BLaER1 (cell line): ENCODE data around the gene RABEP2.
"Not testable (repeated sequence)": the region's sequence is repeated elsewhere in the genome, so short reads cannot be mapped to it uniquely, and the experiment has no call there.

Experiments
- H3K27ac ChIP-seq: shearing (Covaris generic); formaldehyde crosslinking; 2 replicates; pipeline ENCODE4 v1.8.1; 2022
- H3K27me3 ChIP-seq: shearing (Covaris generic); formaldehyde crosslinking; 2 replicates; pipeline ENCODE4 v1.8.1; 2022
- H3K36me3 ChIP-seq: shearing (Covaris generic); formaldehyde crosslinking; 2 replicates; pipeline ENCODE4 v1.8.1; 2022
- H3K4me1 ChIP-seq: shearing (Covaris generic); formaldehyde crosslinking; 2 replicates; pipeline ENCODE4 v1.8.1; 2022
- H3K4me2 ChIP-seq: shearing (Covaris generic); formaldehyde crosslinking; 2 replicates; pipeline ENCODE4 v1.8.1; 2022
- H3K4me3 ChIP-seq: shearing (Covaris generic); formaldehyde crosslinking; 2 replicates; pipeline ENCODE4 v1.8.1; 2022
- H3K9ac ChIP-seq: shearing (Covaris generic); formaldehyde crosslinking; 2 replicates; pipeline ENCODE4 v1.8.1; 2022
- H3K9me3 ChIP-seq: shearing (Covaris generic); formaldehyde crosslinking; 2 replicates; pipeline ENCODE4 v1.8.1; 2022
- H4K20me1 ChIP-seq: shearing (Covaris generic); formaldehyde crosslinking; 2 replicates; pipeline ENCODE4 v1.8.1; 2022
- Cebpa-rat ChIP-seq: shearing (Covaris generic); IDR thresholded peaks from 2 replicates; pipeline ENCODE4 v1.8.1; 2022

RABEP2 gene

GRCh38 chr16:28875134-28876018, 49.7 kb downstream of the RABEP2 start:
- Histone ChIP-seq H4K20me1 (peaks cover 18% of the 10 kb centered on the region), H3K36me3 (peaks cover 51% of the 10 kb centered on the region), H3K27me3 (no peaks in the 10 kb centered on the region), H3K4me2 (no peak overlapping the region), H3K9me3 (no peaks in the 10 kb centered on the region), H3K27ac (peak overlapping the region; percentile 63), H3K4me3 (no peak overlapping the region), H3K9ac (0 out of 2 replicates have a peak overlapping the region, but pooled peaks have one; percentile 55), H3K4me1 (peaks cover 60% of the 10 kb centered on the region)
- TF ChIP-seq Cebpa-rat, result no peak

GRCh38 chr16:28874406-28874805, 50.6 kb downstream of the RABEP2 start:
- H3K4me1 ChIP-seq, result peaks cover 56% of the 10 kb centered on the region
- no peak for TF ChIP-seq Cebpa-rat
- no peaks in the 10 kb centered on the region for H3K9me3 ChIP-seq
- H4K20me1 ChIP-seq, result peaks cover 25% of the 10 kb centered on the region
- no peak overlapping the region for H3K9ac ChIP-seq
- H3K4me3 ChIP-seq, result no peak overlapping the region
- H3K27me3 ChIP-seq, result no peaks in the 10 kb centered on the region
- no peak overlapping the region for H3K27ac ChIP-seq
- no peak overlapping the region for H3K4me2 ChIP-seq
- peaks cover 61% of the 10 kb centered on the region for H3K36me3 ChIP-seq

DNA sequence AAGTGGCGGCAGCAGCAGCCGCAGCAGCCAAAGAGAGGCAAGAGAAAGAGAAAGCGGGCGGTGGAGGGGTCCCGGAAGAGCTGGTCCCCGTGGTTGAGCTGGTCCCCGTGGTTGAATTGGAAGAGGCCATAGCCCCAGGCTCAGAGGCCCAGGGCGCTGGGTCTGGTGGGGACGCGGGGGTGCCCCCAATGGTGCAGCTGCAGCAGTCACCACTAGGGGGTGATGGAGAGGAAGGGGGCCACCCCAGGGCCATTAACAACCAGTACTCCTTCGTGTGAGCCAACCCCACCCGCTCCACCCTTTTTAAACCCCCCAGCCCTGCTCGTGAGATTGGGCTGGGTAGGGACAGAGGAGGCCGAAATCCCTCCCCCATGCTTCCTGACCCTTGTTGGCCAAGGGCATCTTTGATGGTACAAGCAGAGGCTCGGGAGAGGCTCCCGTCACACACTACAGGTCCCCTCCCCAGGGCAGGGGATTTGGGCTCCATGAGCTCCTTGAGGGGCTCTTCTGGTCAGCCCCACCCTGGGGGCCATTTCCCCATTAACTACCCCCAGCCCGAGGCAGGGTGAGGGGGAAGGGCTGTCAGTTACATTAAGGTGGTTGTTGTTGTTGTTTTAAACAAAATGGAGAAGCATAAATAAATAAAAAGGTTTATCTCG, 51.4 kb downstream of the RABEP2 start:
- Histone ChIP-seq H3K4me3 (no peak overlapping the region), H3K27me3 (no peaks in the 10 kb centered on the region), H3K4me1 (peaks cover 48% of the 10 kb centered on the region), H3K9me3 (no peaks in the 10 kb centered on the region), H3K27ac (no peak overlapping the region), H3K36me3 (peaks cover 68% of the 10 kb centered on the region), H3K9ac (no peak overlapping the region), H4K20me1 (peaks cover 25% of the 10 kb centered on the region), H3K4me2 (no peak overlapping the region)
- TF ChIP-seq Cebpa-rat, result no peak

DNA sequence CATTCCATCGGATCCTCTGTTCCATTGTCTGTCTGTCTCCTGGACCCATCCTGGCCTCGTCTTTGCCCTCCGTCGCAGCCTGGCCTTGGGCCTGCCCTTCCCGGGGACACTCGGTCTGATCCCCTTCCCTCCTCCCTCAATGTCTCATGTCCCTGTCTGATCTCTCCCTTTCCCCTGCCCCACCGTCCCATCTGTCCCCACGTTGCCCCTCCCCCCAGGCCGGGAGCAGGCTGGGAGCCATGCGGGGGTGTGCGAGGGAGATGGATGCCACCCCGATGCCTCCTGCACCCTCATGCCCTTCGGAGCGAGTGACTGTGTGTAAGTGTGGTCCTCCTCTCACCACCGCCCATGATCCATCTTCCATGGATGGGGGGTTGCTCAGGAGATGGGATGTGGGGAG, 52.1 kb downstream of the RABEP2 start:
- Histone ChIP-seq H4K20me1 (peaks cover 25% of the 10 kb centered on the region), H3K27ac (no peak overlapping the region), H3K4me2 (no peak overlapping the region), H3K9me3 (no peaks in the 10 kb centered on the region), H3K4me1 (peaks cover 41% of the 10 kb centered on the region), H3K36me3 (peaks cover 75% of the 10 kb centered on the region), H3K27me3 (no peaks in the 10 kb centered on the region), H3K4me3 (no peak overlapping the region), H3K9ac (no peak overlapping the region)
- no peak for TF ChIP-seq Cebpa-rat

DNA sequence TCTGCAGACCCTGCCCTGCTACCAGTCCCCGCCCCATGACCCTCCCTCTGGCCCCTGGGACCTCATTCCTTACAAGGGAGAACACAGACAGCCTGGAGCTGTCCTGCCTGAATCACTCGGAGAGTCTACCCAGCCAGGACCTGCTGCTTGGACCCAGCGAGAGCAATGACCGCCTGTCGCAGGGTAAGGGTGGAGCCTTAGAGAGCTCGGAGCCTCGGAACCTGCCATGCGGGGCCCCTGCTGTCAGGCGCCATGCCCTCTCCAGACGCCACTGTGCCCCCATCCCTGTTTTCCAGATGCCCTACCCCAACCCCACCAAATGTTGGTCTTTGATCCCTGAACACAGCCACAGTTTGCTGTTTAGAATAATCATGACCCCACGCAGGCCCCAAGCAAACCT, 55.8 kb downstream of the RABEP2 start:
- no peaks in the 10 kb centered on the region for H3K9me3 ChIP-seq
- no peak overlapping the region for H3K27ac ChIP-seq
- peaks cover 86% of the 10 kb centered on the region for H3K36me3 ChIP-seq
- H3K4me2 ChIP-seq, result no peak overlapping the region
- H3K27me3 ChIP-seq, result no peaks in the 10 kb centered on the region
- H3K9ac ChIP-seq, result no peak overlapping the region
- peaks cover 25% of the 10 kb centered on the region for H3K4me1 ChIP-seq
- TF ChIP-seq Cebpa-rat, result no peak
- H4K20me1 ChIP-seq, result peaks cover 41% of the 10 kb centered on the region
- no peak overlapping the region for H3K4me3 ChIP-seq

GRCh38 chr16:28867646-28868045, 57.4 kb downstream of the RABEP2 start:
- H3K4me2 ChIP-seq, H3K9me3 ChIP-seq, H3K9ac ChIP-seq, H3K4me3 ChIP-seq, H3K27me3 ChIP-seq, H3K27ac ChIP-seq: not testable (repeated sequence)
- peaks cover 70% of the 10 kb centered on the region for H3K36me3 ChIP-seq
- peaks cover 23% of the 10 kb centered on the region for H3K4me1 ChIP-seq
- H4K20me1 ChIP-seq, result peaks cover 44% of the 10 kb centered on the region

GRCh38 chr16:28867241-28867640, 57.8 kb downstream of the RABEP2 start:
- peaks cover 44% of the 10 kb centered on the region for H4K20me1 ChIP-seq
- no peak for TF ChIP-seq Cebpa-rat
- H3K9ac ChIP-seq, result no peak overlapping the region
- H3K27me3 ChIP-seq, result no peaks in the 10 kb centered on the region
- no peak overlapping the region for H3K4me3 ChIP-seq
- no peaks in the 10 kb centered on the region for H3K9me3 ChIP-seq
- H3K27ac ChIP-seq, result no peak overlapping the region
- peaks cover 66% of the 10 kb centered on the region for H3K36me3 ChIP-seq
- peaks cover 27% of the 10 kb centered on the region for H3K4me1 ChIP-seq
- no peak overlapping the region for H3K4me2 ChIP-seq

- Histone ChIP-seq H3K4me1 (peaks cover 33% of the 10 kb centered on the region), H3K36me3 (peaks cover 58% of the 10 kb centered on the region), H3K9me3 (no peaks in the 10 kb centered on the region), H3K9ac (no peak overlapping the region), H3K27ac (no peak overlapping the region), H3K4me2 (no peak overlapping the region), H3K4me3 (no peak overlapping the region), H4K20me1 (peaks cover 44% of the 10 kb centered on the region), H3K27me3 (no peaks in the 10 kb centered on the region)
- no peak for TF ChIP-seq Cebpa-rat
Measured at GRCh38 chr16:28866454-28866804, 58.6 kb downstream of the RABEP2 start.

GRCh38 chr16:28865722-28866453, 59.1 kb downstream of the RABEP2 start:
- peak overlapping the region; percentile 96 for H3K9ac ChIP-seq
- H3K9me3 ChIP-seq, result no peaks in the 10 kb centered on the region
- no peaks in the 10 kb centered on the region for H3K27me3 ChIP-seq
- H3K36me3 ChIP-seq, result peaks cover 53% of the 10 kb centered on the region
- no peak overlapping the region for H3K4me3 ChIP-seq
- H4K20me1 ChIP-seq, result peaks cover 44% of the 10 kb centered on the region
- no peak for TF ChIP-seq Cebpa-rat
- peak overlapping the region; percentile 95 for H3K4me2 ChIP-seq
- peaks cover 33% of the 10 kb centered on the region for H3K4me1 ChIP-seq
- H3K27ac ChIP-seq, result no peak overlapping the region
